NCI-H2029 treated with DMSO at 0.1 percent for 48 hours (cell line): ENCODE data around the gene IRF5.

Source experiments
- DNase-seq: peaks from one replicate; lab custom pipeline; 2025; lab: John Stamatoyannopoulos, UW

Gene IRF5

GRCh38 chr7:128937647-128938543, at the start of gene IRF5:
Gene IRF5 (plus strand): TSS chr7:128937927. CDS start chr7:128942082, 4,155 bp downstream.
- no peak for DNase-seq

DNA sequence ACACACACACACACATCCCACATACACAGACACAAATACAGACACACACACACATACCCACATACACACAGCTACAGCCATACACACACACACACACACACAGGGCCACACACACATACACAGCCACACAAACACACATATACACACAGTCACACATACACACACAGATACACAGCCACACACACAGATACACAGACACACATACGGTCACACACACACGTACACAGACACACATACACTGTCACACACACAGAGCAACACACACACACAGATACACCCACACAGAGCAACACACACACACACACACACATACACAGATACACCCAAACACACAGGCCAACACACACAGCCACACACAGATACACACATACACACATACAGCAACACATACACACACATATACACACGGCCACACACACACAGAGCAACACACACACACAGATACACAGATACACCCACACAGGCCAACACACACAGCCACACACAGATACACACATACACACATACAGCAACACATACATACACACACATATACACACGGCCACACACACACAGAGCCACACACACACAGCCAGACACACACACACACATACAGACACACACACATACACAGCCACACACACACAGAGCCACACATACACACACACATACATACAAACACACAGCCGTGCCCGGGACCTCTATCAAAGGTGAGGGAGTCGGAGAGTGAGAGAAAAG, 49.5 kb upstream of the IRF5 start:
- DNase-seq = no peak

GRCh38 chr7:128888756-128889095, 49.0 kb upstream of the IRF5 start:
- DNase-seq = no peak

GRCh38 chr7:128889121-128889520, 48.6 kb upstream of the IRF5 start:
- DNase-seq = no peak

GRCh38 chr7:128890306-128891109, 47.2 kb upstream of the IRF5 start:
- no peak for DNase-seq

- DNase-seq = no peak
Observed at GRCh38 chr7:128891110-128891941, 46.4 kb upstream of the IRF5 start.

GRCh38 chr7:128891942-128892269, 45.8 kb upstream of the IRF5 start:
- DNase-seq = no peak

GRCh38 chr7:128892521-128893250, 45.0 kb upstream of the IRF5 start:
- DNase-seq = no peak

- DNase-seq = no peak
Observed at GRCh38 chr7:128893251-128894100, 44.3 kb upstream of the IRF5 start.

DNA sequence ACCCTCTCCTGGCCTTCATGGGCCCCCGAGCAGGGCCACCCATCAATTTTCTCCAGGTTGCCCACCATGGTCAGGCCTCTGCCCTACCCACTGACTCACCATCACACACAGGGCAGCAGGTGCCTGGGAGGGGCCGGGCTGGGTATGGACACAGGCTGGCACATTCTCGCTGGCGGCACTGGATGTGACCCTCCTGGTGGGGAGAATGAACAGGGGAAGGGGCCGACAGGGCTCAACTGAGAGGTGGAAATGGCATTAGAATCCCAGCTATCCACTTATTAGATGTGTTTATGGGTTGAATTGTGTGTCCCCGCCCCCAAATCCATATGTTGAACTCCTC, 43.7 kb upstream of the IRF5 start:
- DNase-seq = no peak

DNA sequence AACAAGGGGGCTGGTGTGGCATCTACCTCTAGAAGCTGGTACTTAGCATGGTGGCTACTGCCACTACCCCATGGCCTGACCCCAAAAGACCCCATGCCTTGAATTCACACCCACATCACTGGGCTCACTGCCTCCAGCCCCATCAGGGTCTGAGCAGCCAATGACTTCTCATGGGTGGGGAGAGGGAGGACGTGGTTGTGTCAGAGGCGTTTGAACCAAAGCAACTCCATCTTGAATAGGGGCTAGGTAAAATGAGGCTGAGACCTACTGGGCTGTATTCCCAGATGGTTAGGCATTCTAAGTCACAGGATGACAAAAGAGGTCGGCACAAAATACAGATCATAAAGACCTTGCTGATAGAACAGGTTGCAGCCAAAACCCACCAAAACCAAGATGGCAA, 42.4 kb upstream of the IRF5 start:
- no peak for DNase-seq

DNA sequence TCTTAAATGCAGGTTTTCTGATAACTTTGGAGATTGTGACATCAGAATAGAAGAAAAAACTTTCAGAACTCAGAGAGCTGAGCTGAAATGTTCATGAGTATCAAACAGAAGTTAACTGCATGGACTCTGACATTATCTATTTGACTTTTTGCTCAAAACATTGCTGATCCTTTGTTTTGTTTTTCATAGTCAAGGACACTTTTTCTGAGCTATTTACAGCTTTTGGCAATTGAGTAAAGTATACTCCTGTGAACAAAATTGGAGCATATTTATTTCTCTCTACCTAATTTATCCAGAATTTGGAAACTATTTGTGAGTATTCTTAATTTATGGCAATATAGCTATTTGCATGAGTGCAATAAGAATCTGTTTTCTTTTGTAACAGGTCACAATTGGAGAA, 38.3 kb upstream of the IRF5 start:
- DNase-seq = no peak

DNA sequence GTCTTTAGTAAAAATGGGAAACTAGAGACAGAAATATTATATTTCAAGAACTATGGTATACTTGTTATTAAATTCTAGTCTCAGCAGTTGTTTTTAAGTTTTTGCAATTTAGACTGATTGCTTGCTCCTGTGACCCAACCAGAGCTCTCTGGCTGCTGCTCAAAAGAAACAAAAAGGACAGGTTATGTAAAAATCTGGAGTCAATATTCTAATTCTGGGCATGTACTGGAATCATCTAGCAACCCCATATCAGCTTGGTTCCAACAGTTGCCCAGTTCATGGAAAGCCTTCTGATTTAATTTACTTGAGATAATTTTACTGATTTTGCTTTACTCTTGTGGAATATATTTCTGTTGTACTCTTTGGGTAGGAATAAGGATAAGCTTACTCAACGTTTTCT, 37.5 kb upstream of the IRF5 start:
- no peak for DNase-seq

- no peak for DNase-seq
Observed at GRCh38 chr7:128902761-128903585, 34.8 kb upstream of the IRF5 start.

DNA sequence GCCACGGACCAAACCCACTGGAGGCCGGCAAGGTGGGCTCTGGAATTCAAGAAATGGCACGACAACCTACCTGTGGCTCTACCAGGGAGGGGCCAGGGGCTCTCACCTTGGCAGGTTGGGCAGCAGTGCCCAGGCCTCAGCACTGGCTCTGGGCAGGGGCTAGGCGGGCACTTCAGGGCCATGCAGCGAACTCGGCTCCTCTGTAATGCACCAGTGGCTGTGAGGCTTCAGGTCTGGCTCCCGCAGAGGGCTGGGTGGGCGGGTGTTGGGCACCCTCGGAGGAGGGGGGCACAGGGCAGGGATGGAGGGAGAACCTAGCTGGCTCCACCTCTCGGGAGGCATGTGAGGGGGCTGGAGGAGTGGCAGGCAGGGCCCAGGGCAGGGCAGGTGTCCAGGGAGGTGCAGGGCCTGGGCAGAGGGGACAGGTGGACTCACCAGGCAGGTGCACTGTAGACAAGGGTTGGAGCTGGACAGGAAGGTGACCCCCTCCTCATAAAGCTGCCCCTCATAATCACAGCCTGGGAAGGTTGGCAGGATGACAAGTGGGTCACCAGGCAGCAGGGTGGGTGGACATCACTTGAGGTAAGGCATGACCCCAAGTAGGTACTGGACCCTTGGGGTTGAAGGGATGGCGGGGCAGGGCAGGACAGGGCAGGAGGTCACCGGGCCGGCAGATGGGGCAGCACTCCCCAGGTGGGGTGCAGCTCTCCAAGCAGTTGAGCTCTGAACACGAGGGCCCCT, 33.9 kb upstream of the IRF5 start:
- no peak for DNase-seq

GRCh38 chr7:128904381-128905197, 33.1 kb upstream of the IRF5 start:
- peak; percentile 44 for DNase-seq

- no peak for DNase-seq
Observed at GRCh38 chr7:128906001-128906765, 31.5 kb upstream of the IRF5 start.
